ENCODE data around the gene CDKAL1. TPM values are rescaled to one million over a fixed set of nuclear protein-coding genes. Genes with fewer than 3 reads are reported as not detected.

The CDKAL1 gene
- total RNA-seq, 1 experiment from 2014 or later = 20.6 TPM

DNA sequence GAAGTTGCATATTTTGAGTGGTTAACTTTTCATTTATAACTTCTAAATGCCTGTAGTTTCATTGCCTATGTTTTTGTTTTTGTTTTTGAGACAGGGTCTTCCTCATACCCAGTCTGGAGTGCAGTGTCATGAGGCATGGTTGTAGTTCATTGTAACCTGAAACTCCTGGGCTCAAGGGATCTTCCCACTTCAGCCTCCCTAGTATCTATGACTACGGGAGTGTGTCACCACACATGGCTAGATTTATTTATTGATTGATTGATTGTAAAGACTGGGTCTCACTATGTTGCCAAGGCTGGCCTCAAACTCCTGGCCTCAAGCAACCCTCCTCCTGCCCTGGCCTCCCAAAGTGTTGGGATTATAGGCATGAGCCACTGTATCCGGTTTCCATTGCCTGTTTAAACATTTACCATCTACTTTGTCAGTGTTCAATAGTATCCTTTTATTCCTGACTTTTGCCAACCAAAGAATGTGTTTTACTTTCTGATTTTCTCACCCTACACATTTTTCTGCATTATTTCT is 144.6 kb downstream of the CDKAL1 start:
- H3K4me3 Mint-ChIP-seq = no peak overlapping the region
- H3K4me1 Mint-ChIP-seq = peaks cover 9% of the 10 kb centered on the region; the same call in 1 of the 2 replicates
- peaks cover 6% of the 10 kb centered on the region; the same call in 1 of the 2 replicates for H3K9me3 Mint-ChIP-seq
- ChIA-PET POLR2A (no interaction called here), CTCF (no interaction called here)
- ATAC-seq = peak; percentile 36; the same call in 1 of the 2 replicates
- DNase-seq (ENCODE audit: low spot score) = no peak
- no peaks in the 10 kb centered on the region for H3K27me3 Mint-ChIP-seq (ENCODE audit: low read depth)
- TF ChIP-seq ATF1 (CRISPR knock-in tag; IDR thresholded peaks at IDR 0.05) (no peak), ARID4B (CRISPR knock-in tag; IDR thresholded peaks at IDR 0.05; ENCODE audit: borderline replicate concordance) (no peak), GTF2I (CRISPR knock-in tag; conservative IDR thresholded peaks at IDR 0.05) (no peak), HMGA2 (CRISPR knock-in tag; IDR thresholded peaks at IDR 0.05) (no peak), PREB (CRISPR knock-in tag; IDR thresholded peaks at IDR 0.05; ENCODE audit: borderline replicate concordance) (no peak)
- TF ChIP-seq, protein P1, sequence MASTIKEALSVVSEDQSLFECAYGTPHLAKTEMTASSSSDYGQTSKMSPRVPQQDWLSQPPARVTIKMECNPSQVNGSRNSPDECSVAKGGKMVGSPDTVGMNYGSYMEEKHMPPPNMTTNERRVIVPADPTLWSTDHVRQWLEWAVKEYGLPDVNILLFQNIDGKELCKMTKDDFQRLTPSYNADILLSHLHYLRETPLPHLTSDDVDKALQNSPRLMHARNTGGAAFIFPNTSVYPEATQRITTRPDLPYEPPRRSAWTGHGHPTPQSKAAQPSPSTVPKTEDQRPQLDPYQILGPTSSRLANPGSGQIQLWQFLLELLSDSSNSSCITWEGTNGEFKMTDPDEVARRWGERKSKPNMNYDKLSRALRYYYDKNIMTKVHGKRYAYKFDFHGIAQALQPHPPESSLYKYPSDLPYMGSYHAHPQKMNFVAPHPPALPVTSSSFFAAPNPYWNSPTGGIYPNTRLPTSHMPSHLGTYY (CRISPR knock-in tag; IDR thresholded peaks at IDR 0.05) = no peak
- TF ChIP-seq, protein P2, sequence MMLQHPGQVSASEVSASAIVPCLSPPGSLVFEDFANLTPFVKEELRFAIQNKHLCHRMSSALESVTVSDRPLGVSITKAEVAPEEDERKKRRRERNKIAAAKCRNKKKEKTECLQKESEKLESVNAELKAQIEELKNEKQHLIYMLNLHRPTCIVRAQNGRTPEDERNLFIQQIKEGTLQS (CRISPR knock-in tag; conservative IDR thresholded peaks at IDR 0.05) = no peak
- no peak overlapping the region for H3K27ac Mint-ChIP-seq
- no peaks in the 10 kb centered on the region for H3K36me3 Mint-ChIP-seq

DNA sequence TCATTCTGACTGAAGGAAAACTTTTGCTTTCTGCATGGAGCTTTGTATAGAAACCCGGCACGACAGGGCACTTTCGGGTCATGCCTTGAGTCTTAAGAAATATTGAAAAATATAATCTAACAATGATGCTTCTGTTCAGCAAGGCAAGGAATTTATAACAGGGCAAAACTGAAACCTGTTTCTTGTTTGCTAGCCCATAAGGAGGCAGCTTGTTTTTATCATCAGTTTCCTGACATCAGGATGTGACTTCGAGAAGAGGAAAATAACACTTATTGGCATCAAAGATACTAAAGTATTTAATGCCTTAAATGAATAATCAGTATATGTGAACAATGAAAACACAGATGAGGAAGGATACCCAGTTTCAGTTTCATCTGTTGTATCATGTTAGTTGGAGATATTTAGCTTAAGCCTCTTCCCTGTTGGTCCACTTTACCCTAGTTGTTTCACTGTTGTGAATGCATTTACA is 146.5 kb downstream of the CDKAL1 start:
- H3K36me3 Mint-ChIP-seq = no peaks in the 10 kb centered on the region
- H3K4me3 Mint-ChIP-seq = no peak overlapping the region
- DNase-seq (ENCODE audit: low spot score) (no peak), ATAC-seq (no peak)
- no peaks in the 10 kb centered on the region for H3K27me3 Mint-ChIP-seq (ENCODE audit: low read depth)
- H3K4me1 Mint-ChIP-seq = peaks cover 9% of the 10 kb centered on the region; the same call in 1 of the 2 replicates
- CTCF ChIA-PET = no interaction called here
- POLR2A ChIA-PET = no interaction called here
- no peak overlapping the region for H3K27ac Mint-ChIP-seq
- peaks cover 6% of the 10 kb centered on the region; the same call in 1 of the 2 replicates for H3K9me3 Mint-ChIP-seq
- no peak for TF ChIP-seq IRF2 (CRISPR knock-in tag; IDR thresholded peaks at IDR 0.05; ENCODE audit: borderline replicate concordance, low read depth)

- POLR2A ChIA-PET = no interaction called here
- CTCF ChIA-PET = no interaction called here
- H3K9me3 Mint-ChIP-seq = peaks cover 6% of the 10 kb centered on the region; the same call in 1 of the 2 replicates
- H3K27me3 Mint-ChIP-seq (ENCODE audit: low read depth) = no peaks in the 10 kb centered on the region
- H3K4me1 Mint-ChIP-seq = peaks cover 13% of the 10 kb centered on the region
- H3K27ac Mint-ChIP-seq = no peak overlapping the region
- no peak for DNase-seq (ENCODE audit: low spot score)
- H3K36me3 Mint-ChIP-seq = no peaks in the 10 kb centered on the region
- ATAC-seq = no peak
- H3K4me3 Mint-ChIP-seq = no peak overlapping the region
- no peak for TF ChIP-seq HMGXB4 (CRISPR knock-in tag; IDR thresholded peaks at IDR 0.05)
- no peak for TF ChIP-seq ETV6 (CRISPR knock-in tag; IDR thresholded peaks at IDR 0.05)
- TF ChIP-seq SP1 (CRISPR knock-in tag; conservative IDR thresholded peaks at IDR 0.05) = no peak
- TF ChIP-seq, protein P3, sequence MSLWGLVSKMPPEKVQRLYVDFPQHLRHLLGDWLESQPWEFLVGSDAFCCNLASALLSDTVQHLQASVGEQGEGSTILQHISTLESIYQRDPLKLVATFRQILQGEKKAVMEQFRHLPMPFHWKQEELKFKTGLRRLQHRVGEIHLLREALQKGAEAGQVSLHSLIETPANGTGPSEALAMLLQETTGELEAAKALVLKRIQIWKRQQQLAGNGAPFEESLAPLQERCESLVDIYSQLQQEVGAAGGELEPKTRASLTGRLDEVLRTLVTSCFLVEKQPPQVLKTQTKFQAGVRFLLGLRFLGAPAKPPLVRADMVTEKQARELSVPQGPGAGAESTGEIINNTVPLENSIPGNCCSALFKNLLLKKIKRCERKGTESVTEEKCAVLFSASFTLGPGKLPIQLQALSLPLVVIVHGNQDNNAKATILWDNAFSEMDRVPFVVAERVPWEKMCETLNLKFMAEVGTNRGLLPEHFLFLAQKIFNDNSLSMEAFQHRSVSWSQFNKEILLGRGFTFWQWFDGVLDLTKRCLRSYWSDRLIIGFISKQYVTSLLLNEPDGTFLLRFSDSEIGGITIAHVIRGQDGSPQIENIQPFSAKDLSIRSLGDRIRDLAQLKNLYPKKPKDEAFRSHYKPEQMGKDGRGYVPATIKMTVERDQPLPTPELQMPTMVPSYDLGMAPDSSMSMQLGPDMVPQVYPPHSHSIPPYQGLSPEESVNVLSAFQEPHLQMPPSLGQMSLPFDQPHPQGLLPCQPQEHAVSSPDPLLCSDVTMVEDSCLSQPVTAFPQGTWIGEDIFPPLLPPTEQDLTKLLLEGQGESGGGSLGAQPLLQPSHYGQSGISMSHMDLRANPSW (CRISPR knock-in tag; conservative IDR thresholded peaks at IDR 0.05; ENCODE audit: low read depth) = no peak
- no peak for TF ChIP-seq USF1 (CRISPR knock-in tag; IDR thresholded peaks at IDR 0.05)
- TF ChIP-seq IRF2 (CRISPR knock-in tag; IDR thresholded peaks at IDR 0.05; ENCODE audit: borderline replicate concordance, low read depth) = no peak
- no peak for TF ChIP-seq PRRX2 (CRISPR knock-in tag; IDR thresholded peaks at IDR 0.05)
- no peak for TF ChIP-seq GABPB1 (CRISPR knock-in tag; IDR thresholded peaks at IDR 0.05)
- TF ChIP-seq, protein P4, sequence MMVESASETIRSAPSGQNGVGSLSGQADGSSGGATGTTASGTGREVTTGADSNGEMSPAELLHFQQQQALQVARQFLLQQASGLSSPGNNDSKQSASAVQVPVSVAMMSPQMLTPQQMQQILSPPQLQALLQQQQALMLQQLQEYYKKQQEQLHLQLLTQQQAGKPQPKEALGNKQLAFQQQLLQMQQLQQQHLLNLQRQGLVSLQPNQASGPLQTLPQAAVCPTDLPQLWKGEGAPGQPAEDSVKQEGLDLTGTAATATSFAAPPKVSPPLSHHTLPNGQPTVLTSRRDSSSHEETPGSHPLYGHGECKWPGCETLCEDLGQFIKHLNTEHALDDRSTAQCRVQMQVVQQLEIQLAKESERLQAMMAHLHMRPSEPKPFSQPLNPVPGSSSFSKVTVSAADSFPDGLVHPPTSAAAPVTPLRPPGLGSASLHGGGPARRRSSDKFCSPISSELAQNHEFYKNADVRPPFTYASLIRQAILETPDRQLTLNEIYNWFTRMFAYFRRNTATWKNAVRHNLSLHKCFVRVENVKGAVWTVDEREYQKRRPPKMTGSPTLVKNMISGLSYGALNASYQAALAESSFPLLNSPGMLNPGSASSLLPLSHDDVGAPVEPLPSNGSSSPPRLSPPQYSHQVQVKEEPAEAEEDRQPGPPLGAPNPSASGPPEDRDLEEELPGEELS (CRISPR knock-in tag; IDR thresholded peaks at IDR 0.05) = no peak
Measured at GRCh38 chr6:20681243-20681684, 147.0 kb downstream of the CDKAL1 start.
